COLO668 (cell line): ENCODE results near the gene UBR2.
"Not testable (repeated sequence)": the region's sequence is repeated elsewhere in the genome, so short reads cannot be mapped to it uniquely, and the experiment has no call there.

ENCODE experiments used
- DNase-seq: peaks from one replicate; lab custom pipeline; 2025; ENCODE audit not compliant: unreplicated experiment; lab: John Stamatoyannopoulos, UW

UBR2 gene

GRCh38 chr6:42726026-42726425 lies 162.2 kb downstream of the UBR2 start:
- DNase-seq: no peak

DNA sequence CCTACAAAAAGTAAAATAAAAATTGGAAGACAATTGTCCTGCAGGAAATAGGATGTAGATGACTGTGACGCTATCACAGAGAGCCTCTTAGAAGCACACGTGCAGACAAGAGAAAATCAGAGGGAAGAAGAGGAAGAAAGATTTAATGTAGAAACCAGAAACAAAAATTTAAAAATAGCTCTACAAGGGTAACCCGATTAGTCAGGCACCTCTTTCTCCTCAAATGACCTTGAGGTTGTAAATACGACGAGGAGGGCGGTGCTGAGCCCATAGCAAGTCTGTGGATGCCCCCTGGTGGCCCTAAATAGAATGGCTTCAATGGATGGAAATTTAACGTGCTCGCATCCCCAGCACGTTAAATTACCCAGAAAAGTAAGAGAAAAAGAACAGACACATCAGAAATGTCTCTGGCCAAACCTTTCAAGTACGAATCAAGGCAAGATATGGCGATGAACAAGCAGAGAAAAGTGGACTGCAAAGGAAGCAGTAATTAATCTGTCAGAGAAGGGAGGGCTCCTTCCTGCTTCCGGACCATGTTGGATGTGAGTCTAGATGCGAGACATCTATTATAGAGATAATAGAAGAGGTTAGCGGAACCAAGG lies 162.8 kb downstream of the UBR2 start:
- peak; percentile 61 for DNase-seq

GRCh38 chr6:42727087-42727611 lies 163.3 kb downstream of the UBR2 start:
- peak; percentile 39 for DNase-seq

DNA sequence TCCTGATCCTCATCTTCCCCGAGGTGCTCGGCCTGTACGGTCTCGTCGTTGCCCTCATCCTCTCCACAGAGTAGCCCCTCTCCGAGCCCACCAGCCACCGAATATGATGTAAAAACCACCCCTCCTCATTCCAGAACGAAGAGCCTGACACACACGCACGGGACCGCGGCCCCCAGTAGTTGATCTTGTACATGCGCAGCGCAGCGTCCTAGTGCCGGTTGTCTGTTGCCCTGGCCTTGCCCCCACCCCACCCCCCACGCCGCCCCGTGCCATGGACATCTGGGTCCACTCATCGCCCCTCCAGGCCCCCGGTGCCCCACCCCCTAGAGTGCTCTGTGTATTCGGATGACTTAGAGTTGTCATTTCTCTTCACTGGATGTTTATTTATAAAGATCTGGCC lies 163.8 kb downstream of the UBR2 start:
- DNase-seq: peak; percentile 30

DNA sequence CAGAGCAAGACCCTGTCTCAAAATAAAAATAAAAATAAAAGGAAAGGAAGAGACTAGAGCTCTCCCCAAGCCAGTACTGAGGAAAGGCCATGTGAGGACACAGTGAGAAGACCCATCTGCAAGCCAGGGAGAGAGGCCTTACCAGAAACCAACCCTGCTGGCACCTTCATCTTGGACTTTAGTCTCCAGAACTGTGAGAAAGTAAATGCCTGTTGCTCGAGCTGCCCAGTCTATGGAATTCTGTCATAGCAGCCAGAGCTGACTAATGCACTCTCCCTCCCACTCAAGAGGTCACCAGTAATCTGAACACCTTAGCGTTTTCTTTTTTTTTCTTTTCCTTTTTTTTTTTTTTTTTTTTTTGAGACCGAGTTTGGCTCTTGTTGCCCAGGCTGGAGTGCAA lies 165.9 kb downstream of the UBR2 start:
- DNase-seq: no peak

GRCh38 chr6:42733867-42734481 lies 170.1 kb downstream of the UBR2 start:
- not testable (repeated sequence) for DNase-seq

- DNase-seq: no peak
Measured at GRCh38 chr6:42735976-42736375, 172.1 kb downstream of the UBR2 start.

GRCh38 chr6:42740725-42741124 lies 176.9 kb downstream of the UBR2 start:
- DNase-seq: no peak

DNA sequence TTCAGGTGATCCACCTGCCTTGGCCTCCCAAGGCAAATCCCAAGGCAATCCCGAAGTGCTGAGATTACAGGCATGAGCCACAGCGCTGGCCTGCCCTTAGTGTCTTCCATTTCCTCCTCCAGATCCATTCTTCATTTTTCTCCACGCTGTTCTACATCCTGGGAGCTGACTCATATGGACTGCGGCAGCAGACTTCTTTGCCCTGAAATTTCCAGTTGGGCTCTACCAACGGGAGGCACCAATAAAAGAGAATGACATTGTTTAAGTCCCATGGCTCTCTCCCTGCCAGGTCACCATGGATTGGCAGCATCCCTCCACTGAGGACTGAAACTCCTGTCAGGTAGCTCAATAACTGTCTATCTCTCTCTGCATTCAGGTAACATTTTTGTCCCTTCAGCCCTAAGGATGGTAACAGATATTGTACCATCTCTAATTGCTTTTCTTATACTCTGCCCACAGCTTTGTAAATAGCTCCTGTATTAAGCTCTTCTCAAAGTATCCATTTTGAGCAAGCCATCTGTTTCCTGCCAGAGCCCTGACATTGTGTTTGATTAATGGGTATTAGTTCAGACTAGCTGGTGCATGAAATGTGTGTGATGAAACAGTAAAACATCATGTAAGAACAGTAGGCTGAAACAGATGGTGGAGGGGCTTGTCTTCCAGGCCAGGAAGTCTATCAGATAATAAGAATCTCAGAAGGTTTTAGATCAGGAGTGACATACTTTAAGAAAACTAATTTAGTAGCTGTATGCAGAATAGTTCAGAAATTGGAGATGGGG lies 178.5 kb downstream of the UBR2 start:
- peak; percentile 26 for DNase-seq
